ENCODE measurements around the gene ADAMTS17.

DNA sequence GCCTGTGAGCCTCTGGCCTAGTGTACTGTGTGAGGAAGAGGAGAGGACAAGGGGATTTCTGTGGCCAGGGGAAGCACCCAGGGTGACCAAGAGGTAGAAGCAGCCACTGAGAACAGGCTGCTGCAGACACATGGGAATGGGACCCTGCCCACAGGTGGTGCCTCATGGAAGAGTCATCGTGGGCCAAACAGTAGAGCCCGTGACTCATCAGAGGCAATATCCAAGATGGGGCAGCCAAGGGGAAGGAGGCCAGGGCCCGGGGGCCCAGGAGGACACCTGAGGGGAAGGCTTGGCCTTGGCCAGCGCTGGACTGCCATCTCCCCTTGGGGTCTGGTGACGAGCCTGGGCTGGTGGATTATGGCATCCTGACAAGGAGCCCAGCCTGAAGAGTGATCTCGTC, 333.5 kb downstream of the ADAMTS17 start:
- TF ChIP-seq CTCF (IDR thresholded peaks at IDR 0.05), result no peak
- no peak for TF ChIP-seq POLR2A (IDR thresholded peaks at IDR 0.05)
